A673 (cell line): ENCODE results near the gene DNAJC21. TPM values are rescaled to one million over a fixed set of nuclear protein-coding genes. Genes with fewer than 3 reads are reported as not detected.
A peak's percentile ranks its signal among the peaks of the same experiment; 100 is the strongest.

ENCODE experiments used
- Bru-seq: library from RNA; stranded (reverse); fragments of 400-500 nt; gene quantifications from one replicate; lab custom pipeline; 2021; lab: Mats Ljungman, UMichigan
- BruChase-seq, 2 experiments: library from RNA; stranded (reverse); fragments of 400-500 nt; gene quantifications; one replicate each; lab custom pipeline; 2021; lab: Mats Ljungman, UMichigan
- BruUV-seq: library from RNA; stranded (reverse); fragments of 400-500 nt; replicated peaks from 2 replicates; lab custom pipeline; 2021; lab: Mats Ljungman, UMichigan
- CTCF ChIA-PET: fragments of 300-600 bp; sonication (Branson Sonifier 250); formaldehyde crosslinking; loops from one replicate; lab custom pipeline; 2022; ENCODE audit warnings: antibody characterized with exemption; lab: Charles Lee
- POLR2A ChIA-PET: fragments of 300-600 bp; sonication (Branson Sonifier 250); formaldehyde crosslinking; loops from one replicate; lab custom pipeline; 2022; ENCODE audit warnings: antibody characterized with exemption; ENCODE audit not compliant: low non-redundant PET; lab: Charles Lee
- DNase-seq: peaks from one replicate; pipeline ENCODE4 v3.0.0-alpha.2; 2015; ENCODE audit warnings: low spot score
- H3K27ac ChIP-seq: fragments of 200-600 bp; sonication (generic); 2 replicates; pipeline ENCODE4 v1.5.1; 2016; ENCODE audit warnings: mixed run types, low read depth, mild to moderate bottlenecking, mixed read lengths, antibody characterized with exemption, low read length; ENCODE audit not compliant: poor library complexity, severe bottlenecking
- H3K27me3 ChIP-seq: fragments of 200-600 bp; sonication (generic); replicated peaks from 2 replicates; pipeline ENCODE4 v1.6.1; 2017; ENCODE audit warnings: mixed run types, low read depth, mild to moderate bottlenecking, mixed read lengths, antibody characterized with exemption, low read length; ENCODE audit not compliant: insufficient read depth, poor library complexity
- H3K36me3 ChIP-seq: fragments of 200-600 bp; sonication (generic); 2 replicates; pipeline ENCODE4 v1.6.1; 2016; ENCODE audit warnings: mixed run types, mild to moderate bottlenecking, mixed read lengths, antibody characterized with exemption, low read length; ENCODE audit not compliant: insufficient read depth, poor library complexity, severe bottlenecking
- H3K4me1 ChIP-seq: fragments of 200-600 bp; sonication (generic); 2 replicates; pipeline ENCODE4 v1.6.1; 2017; ENCODE audit warnings: mixed run types, mild to moderate bottlenecking, mixed read lengths, antibody characterized with exemption, low read length; ENCODE audit not compliant: insufficient read depth, poor library complexity, severe bottlenecking
- H3K4me3 ChIP-seq: fragments of 200-600 bp; sonication (generic); 2 replicates; pipeline ENCODE4 v1.5.1; 2016; ENCODE audit warnings: low read depth, mixed run types, mild to moderate bottlenecking, mixed read lengths, low read length; ENCODE audit not compliant: poor library complexity, severe bottlenecking
- H3K9me3 ChIP-seq: fragments of 200-600 bp; sonication (generic); 2 replicates; pipeline ENCODE4 v1.6.1; 2016; ENCODE audit warnings: mixed run types, low read depth, mild to moderate bottlenecking, mixed read lengths, antibody characterized with exemption, low read length; ENCODE audit not compliant: poor library complexity, severe bottlenecking
- EZH2 ChIP-seq: fragments of 200-600 bp; sonication (generic); IDR thresholded peaks from 2 replicates; pipeline ENCODE4 v1.6.1; 2017; ENCODE audit warnings: borderline replicate concordance, low read depth, mild to moderate bottlenecking, mixed read lengths, antibody characterized with exemption, low read length; ENCODE audit not compliant: poor library complexity, severe bottlenecking
- intact Hi-C: fragments of 100-400 bp; cut with micrococcal nuclease; formaldehyde crosslinking; loops from one replicate; pipeline ENCODE4 v1.10.0; 2022; ENCODE audit not compliant: unreplicated experiment
- long read RNA-seq: library from polyadenylated mRNA; stranded (forward); transcript quantifications from one replicate; pipeline ENCODE4 v2.0.0, GENCODE V29; 2022
- total RNA-seq: library from RNA; stranded (reverse); gene quantifications from 2 replicates; pipeline ENCODE4 v1.2.3, GENCODE V29; 2021
- TF ChIP-seq, protein P1 (sequence below): fragments of 300-800, 200-600 bp; sonication (generic); conservative IDR thresholded peaks from 2 replicates; pipeline ENCODE4 v1.5.1; 2017; ENCODE audit warnings: low read depth, mild to moderate bottlenecking, antibody characterized with exemption, low read length, moderate library complexity, mixed read lengths

DNAJC21 gene
- total RNA-seq (48.7 and 55.0 TPM in 2 replicates), Bru-seq, nascent RNA (percentile 84 among the genes with signal in this experiment), BruChase-seq, experiment 1, labeled RNA remaining after a 2-hour chase (percentile 87 among the genes with signal in this experiment), BruChase-seq, experiment 2, labeled RNA remaining after a 6-hour chase (percentile 89 among the genes with signal in this experiment)
- long read RNA-seq, full-length matches to known transcripts: 85 of 99 reads
- long read RNA-seq, partial matches to known transcripts: 4 of 99 reads
- long read RNA-seq, other reads (novel, unspliced or antisense): 10 of 99 reads

- H3K27ac ChIP-seq: peak within 1 kb of the TSS; percentile 83
- H3K4me1 ChIP-seq: peaks cover 4% of the 10 kb centered on the region
- BruUV-seq: no TSS peak
- CTCF ChIA-PET: interaction anchor here (1.0 kb wide), 1 partner anchor 74 kb away, joined by 3 read pairs; no protein-coding TSS in a partner anchor
- intact Hi-C loops: no loop called here
- peaks cover 30% of the 10 kb centered on the region for H3K36me3 ChIP-seq
- H3K9me3 ChIP-seq: no peaks in the 10 kb centered on the region
- no peaks in the 10 kb centered on the region for H3K27me3 ChIP-seq
- TF ChIP-seq, protein P1, sequence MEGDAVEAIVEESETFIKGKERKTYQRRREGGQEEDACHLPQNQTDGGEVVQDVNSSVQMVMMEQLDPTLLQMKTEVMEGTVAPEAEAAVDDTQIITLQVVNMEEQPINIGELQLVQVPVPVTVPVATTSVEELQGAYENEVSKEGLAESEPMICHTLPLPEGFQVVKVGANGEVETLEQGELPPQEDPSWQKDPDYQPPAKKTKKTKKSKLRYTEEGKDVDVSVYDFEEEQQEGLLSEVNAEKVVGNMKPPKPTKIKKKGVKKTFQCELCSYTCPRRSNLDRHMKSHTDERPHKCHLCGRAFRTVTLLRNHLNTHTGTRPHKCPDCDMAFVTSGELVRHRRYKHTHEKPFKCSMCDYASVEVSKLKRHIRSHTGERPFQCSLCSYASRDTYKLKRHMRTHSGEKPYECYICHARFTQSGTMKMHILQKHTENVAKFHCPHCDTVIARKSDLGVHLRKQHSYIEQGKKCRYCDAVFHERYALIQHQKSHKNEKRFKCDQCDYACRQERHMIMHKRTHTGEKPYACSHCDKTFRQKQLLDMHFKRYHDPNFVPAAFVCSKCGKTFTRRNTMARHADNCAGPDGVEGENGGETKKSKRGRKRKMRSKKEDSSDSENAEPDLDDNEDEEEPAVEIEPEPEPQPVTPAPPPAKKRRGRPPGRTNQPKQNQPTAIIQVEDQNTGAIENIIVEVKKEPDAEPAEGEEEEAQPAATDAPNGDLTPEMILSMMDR: no peak
- no peak for TF ChIP-seq EZH2
- POLR2A ChIA-PET: interaction anchor here (0.5 to 0.6 kb wide), 3 partner anchors 18 to 921 kb away, joined by 3 to 4 read pairs (median 4); partner anchors contain the start of gene PRLR
- DNase-seq: peak; percentile 99
- peak within 1 kb of the TSS; percentile 96 for H3K4me3 ChIP-seq
Observed at GRCh38 chr5:34929134-34929719, at the start of gene DNAJC21. Gene DNAJC21 (plus strand): TSS chr5:34929559. CDS start chr5:34929820, 261 bp downstream.

GRCh38 chr5:34881246-34881645 is 48.1 kb upstream of the DNAJC21 start:
- intact Hi-C loops: no loop called here
- Histone ChIP-seq H3K27ac (no peak overlapping the region), H3K4me1 (no peaks in the 10 kb centered on the region), H3K4me3 (no peak overlapping the region), H3K27me3 (peaks cover 11% of the 10 kb centered on the region), H3K36me3 (no peaks in the 10 kb centered on the region), H3K9me3 (peaks cover 3% of the 10 kb centered on the region)
- POLR2A ChIA-PET: no interaction called here
- DNase-seq: no peak
- TF ChIP-seq, protein P1: no peak
- TF ChIP-seq EZH2: no peak
- CTCF ChIA-PET: no interaction called here
- BruUV-seq: no TSS peak

DNA sequence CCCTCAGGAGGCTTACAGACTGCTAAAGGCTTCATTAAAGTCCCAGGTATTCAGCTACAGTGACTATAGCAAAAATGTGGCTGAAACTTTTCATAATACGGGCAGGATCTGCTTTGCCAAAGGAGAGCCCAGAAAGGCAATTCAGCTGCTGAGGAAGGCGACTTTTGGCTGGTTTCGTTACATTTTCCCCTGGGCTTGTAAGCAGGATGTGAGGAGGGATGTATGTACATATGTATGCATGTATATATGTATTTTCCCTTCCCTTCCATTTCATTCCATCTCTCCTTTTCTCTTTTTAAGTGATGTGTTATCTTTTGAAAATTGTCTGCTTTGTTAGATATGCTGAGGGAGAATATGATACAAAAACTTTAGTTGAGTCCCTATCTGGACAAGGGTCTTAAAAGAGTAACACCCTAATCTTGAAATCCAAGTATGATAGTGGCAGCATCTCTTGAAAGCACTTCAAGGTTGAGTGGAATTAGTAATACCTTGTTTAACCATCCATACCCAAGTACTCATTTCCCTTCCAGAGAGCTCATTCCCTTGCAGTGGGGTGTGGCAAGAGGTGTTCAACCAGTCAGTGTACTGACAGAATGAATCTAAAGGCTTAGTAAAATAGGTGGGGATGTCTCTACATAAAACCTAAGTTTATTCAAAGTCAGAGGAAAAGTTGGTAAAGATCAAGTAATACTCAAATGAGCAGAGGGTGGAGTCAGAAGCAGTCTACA is 42.8 kb upstream of the DNAJC21 start:
- no peak for TF ChIP-seq EZH2
- TF ChIP-seq, protein P1: no peak
- intact Hi-C loops: no loop called here
- no peaks in the 10 kb centered on the region for H3K9me3 ChIP-seq
- H3K27ac ChIP-seq: no peak overlapping the region
- H3K4me1 ChIP-seq: no peaks in the 10 kb centered on the region
- H3K27me3 ChIP-seq: peaks cover 15% of the 10 kb centered on the region
- ChIA-PET CTCF (no interaction called here), POLR2A (no interaction called here)
- no peak overlapping the region for H3K4me3 ChIP-seq
- DNase-seq: no peak
- H3K36me3 ChIP-seq: no peaks in the 10 kb centered on the region
- no TSS peak for BruUV-seq
